ENCODE measurements around the gene ETV7.

ETV7 gene

DNA sequence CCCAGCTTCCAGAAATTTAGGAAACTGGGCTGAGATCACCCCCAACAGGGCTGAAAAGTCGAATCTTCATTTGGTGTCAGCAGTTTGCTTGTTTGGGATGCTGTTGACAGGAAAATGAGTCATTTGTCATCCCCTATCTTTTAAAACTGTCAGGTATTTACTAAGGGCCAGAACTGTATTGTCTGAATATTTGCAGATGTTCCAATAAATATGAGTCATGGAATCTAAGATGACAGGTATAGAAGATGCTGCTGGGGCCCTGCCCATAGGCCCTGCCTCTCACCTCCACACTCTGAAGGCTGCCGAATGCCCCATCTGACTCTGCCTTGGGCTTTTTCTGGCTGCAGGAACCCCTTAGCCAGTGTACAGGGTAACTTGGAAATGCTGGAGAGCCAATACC lies 3.9 kb downstream of the ETV7 start:
- no peak for DNase-seq (ENCODE audit: low read depth)

GRCh38 chr6:36382976-36383375 lies 4.5 kb downstream of the ETV7 start:
- DNase-seq (ENCODE audit: low read depth), result no peak

GRCh38 chr6:36381502-36382389 lies 5.7 kb downstream of the ETV7 start:
- no peak for DNase-seq (ENCODE audit: low read depth)

- no peak for DNase-seq (ENCODE audit: low read depth)
Measured at GRCh38 chr6:36380166-36380565, 7.3 kb downstream of the ETV7 start.

GRCh38 chr6:36378936-36379335 lies 8.5 kb downstream of the ETV7 start:
- no peak for DNase-seq (ENCODE audit: low read depth)

DNA sequence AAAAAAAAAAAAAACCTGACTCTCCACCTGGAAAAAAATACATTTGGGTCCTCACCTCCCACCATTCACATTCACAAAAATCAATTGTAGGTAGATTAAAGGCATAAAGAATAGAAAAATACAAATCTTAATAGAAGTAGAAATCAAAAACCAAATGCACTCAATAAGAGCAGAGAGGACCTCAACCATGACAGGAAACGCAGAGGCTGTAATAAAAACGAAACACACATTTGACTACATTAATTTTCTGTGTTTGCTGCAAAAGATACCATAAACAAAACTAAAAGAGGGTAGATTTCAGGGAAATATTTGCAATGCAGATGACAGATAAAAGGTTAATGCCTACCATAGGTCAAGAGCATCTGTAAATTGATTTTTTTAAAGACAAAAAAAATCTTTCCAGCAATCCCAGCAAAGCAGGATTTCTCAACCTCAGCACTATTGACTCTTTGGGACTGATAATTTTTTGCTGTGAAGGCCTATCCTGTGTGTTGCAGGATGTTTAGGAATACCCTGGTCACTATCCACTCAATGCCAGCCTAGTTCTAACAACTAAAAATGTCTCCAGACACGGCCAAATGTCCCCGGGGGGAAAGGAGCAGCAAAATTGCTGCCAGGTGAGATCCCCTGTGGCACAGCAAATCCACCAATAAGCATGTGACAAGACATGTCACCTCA lies 9.1 kb downstream of the ETV7 start:
- no peak for DNase-seq (ENCODE audit: low read depth)

DNA sequence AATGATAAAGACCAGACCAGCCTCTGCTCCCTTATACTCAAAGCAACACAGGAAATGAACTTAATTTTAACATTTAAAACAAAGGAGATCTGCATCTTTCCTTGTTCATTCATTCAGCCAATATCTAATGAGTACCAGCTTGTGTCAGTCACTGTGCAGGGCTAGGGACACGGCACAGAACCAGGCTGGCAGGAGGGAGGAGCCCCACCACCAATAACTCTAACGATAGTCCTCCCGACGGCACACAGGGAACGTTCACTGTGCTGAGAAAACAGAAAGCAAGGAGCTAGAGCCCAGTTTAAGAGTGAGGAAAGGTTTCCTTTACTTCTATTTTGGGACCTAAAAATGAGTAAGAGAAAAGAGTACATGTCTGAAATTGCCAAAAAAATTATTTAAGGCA lies 9.9 kb downstream of the ETV7 start:
- DNase-seq (ENCODE audit: low read depth), result no peak

DNA sequence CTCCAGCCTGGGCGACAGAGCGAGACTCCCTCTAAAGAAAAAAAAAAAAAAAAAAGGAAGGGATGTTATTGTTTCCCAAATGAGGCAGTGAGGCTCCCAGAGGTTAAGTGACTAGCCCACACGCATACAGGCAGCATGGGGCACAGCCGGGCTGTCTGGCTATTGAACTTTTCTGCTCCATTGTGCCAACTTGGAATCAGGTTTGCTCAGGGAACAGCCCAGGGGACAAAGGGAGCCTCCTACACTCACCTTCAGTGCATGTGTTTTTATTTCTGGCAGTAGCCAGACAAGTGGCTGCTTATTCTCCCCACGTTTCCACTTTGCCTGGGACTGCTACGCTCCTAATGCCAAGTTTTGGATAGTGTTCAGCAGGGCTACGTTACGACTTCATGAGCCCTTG lies 10.7 kb downstream of the ETV7 start:
- DNase-seq (ENCODE audit: low read depth), result no peak

DNA sequence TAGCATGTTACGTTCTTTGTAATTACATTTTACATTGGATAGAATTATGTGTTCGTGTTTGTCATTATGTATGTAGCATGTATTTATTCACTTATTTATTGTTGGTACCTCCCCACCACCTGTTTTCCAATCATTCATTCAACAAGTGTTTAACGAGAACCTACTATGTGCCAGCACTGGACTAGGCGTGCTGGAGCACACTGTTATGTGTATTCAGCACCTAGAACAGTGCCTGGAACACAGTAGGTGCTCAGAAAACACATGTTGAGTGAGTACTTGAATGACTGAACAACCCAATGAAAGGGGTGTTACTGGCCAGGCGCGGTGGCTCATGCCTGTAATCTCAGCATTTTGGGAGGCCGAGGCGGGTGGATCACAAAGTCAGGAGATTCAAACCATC lies 11.3 kb downstream of the ETV7 start:
- DNase-seq (ENCODE audit: low read depth), result no peak

- DNase-seq (ENCODE audit: low read depth), result no peak
Measured at GRCh38 chr6:36375644-36376155, 11.8 kb downstream of the ETV7 start.

DNA sequence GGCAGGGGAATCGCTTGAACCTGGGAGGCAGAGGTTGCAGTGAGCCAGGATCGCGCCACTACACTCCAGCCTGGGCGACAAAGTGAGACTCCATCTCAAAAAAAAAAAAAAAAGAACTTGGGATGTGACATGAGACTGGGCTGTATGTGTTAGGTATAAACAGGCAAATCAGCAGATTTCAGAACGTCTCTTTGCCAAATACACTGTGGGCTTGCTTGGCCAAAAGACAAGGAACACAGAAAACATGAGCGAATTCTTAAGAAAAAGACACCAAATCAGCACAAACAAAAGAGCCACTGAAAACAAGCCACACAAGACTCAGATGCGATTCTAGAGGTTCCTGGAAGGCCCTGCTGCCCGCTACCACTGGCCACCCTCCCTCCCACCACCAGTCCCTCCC lies 12.5 kb downstream of the ETV7 start:
- no peak for DNase-seq (ENCODE audit: low read depth)

DNA sequence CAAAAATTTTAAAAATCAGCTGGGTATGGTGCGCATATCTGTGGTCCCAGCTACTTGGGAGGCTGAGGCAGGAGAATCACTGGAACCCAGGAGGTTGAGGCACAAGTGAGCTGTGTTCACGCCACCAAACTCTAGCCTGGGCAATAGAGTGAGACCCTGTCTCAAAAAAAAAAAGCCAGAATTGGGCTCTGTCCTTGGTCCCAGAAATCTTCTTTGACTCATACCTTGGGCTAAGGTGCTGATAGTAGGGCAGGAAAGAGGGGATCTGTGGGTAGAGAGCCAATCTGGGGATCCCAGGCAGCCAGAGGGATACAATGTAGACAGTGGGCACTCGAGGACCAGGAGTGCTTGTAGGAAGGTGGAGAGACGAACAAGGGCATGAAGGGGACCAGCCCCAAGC lies 13.3 kb downstream of the ETV7 start:
- DNase-seq (ENCODE audit: low read depth), result no peak

DNA sequence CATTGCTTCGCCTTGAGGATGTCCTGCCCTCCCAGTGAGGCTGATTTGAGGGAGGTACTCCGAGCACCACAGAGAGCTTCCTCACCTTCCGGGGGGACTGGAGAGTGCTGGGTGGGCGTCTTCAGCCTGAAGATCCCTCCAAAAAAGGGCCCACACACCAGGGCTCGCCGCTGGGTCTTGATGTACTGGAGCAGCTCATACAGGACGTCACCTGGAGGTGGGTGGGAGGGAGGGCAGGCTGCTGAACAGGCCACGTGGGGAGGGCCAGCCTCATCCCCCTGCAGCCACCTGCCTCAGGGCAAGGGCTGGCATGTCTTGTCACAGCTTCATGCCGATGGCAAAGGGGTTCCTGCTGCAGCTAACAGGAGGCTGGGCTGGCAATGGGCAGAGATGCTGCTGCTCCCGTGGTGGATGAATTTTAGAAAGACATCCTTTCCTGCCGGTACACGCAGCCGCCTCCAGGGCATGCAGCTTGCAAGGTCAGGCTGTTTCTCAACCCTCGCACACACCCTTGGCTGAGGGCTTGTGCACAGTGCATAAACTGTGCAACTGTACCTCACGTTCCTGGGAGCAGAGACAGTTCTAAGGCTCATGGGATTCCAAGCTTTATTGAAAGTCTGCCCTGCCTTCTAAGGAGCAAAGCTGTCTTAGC lies 14.0 kb downstream of the ETV7 start:
- DNase-seq (ENCODE audit: low read depth), result peak; percentile 22

GRCh38 chr6:36372088-36372487 lies 15.4 kb downstream of the ETV7 start:
- no peak for DNase-seq (ENCODE audit: low read depth)

GRCh38 chr6:36371211-36371610 lies 16.3 kb downstream of the ETV7 start:
- DNase-seq (ENCODE audit: low read depth), result no peak

- no peak for DNase-seq (ENCODE audit: low read depth)
Measured at GRCh38 chr6:36370638-36371037, 16.8 kb downstream of the ETV7 start.

- peak; percentile 59 for DNase-seq (ENCODE audit: low read depth)
Measured at GRCh38 chr6:36368921-36369865, 18.3 kb downstream of the ETV7 start.

DNA sequence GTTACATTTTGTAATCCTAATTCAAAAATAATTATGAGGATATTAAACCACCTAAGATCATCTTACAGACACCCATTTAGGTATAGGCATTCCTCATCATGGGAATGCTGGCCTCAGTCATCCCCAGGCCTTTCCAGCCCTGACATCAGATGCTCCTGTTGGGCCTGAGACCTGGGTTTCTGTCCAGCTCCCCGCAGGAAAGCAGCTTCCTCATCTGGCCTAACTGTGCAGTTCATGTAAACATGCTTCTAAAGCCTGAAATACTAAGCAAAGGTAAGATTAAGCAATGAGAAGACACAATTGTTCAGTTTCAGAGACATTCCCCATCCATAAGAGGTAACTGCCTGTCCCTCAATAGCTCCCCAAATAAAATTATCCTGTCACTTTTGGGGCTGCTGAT lies 19.0 kb downstream of the ETV7 start:
- no peak for DNase-seq (ENCODE audit: low read depth)

GRCh38 chr6:36367743-36368142 lies 19.7 kb downstream of the ETV7 start:
- DNase-seq (ENCODE audit: low read depth), result no peak

DNA sequence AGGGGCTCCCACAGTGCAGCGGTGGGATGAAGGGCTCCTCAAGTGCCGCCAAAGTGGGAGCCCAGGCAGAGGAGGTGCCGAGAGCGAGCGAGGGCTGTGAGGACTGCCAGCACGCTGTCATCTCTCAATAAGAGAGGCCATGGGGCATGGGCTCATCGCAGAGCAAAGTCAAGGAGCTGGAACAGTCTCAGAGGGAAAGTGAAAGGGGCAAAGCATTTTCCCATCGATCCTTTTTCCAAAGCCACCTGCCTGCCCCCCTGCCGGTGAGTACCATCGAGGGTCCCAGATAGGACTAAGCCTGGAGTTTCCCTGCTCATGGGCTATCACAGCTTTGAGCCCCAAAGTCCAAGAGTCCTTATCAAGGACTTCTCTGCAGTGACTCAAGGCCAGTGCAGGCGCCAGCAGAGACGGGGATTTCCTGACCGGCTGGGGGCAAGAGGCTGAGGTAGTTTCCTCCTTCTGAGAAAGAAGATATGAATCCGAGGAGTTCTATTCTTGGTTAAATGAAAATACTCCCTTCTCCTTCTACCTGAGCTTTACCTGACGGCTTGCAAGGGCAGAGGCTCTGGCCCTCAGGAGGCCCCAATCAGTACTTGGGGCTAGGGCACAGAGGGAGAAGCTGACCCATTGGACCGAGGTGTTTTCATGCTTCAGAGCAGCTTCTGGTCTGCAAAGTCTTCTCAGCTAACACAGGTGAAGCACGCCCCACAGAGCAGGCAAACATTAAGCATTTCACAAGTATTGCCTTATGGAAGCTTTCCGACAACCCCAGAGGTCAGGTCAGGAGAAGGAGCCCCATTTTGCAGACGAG lies 22.6 kb downstream of the ETV7 start:
- peak; percentile 22 for DNase-seq (ENCODE audit: low read depth)

Measured in ELR (cell line).